BJ (cell line): Measurements from ENCODE around the gene ST6GALNAC6. TPM values are rescaled to one million over a fixed set of nuclear protein-coding genes. Genes with fewer than 3 reads are reported as not detected.
A peak's percentile ranks its signal among the peaks of the same experiment; 100 is the strongest.

Experiments
- CTCF ChIA-PET: fragments of 350-600 bp; formaldehyde crosslinking; extraction: SDS; loops from one replicate; lab custom pipeline; 2021; ENCODE audit warnings: antibody characterized with exemption, inconsistent platforms; lab: Yijun Ruan, JAX
- POLR2A ChIA-PET: fragments of 300-600 bp; sonication (Branson Sonifier 250); formaldehyde crosslinking; extraction: SDS; loops from one replicate; lab custom pipeline; 2021; ENCODE audit warnings: antibody characterized with exemption; lab: Charles Lee
- DNase-seq: peaks from one replicate; pipeline ENCODE4 v3.0.0-alpha.2; 2011; ENCODE audit warnings: low read depth
- H3K27me3 ChIP-seq: 2 replicates; pipeline ENCODE4 v1.6.0; 2011; ENCODE audit warnings: low read length; ENCODE audit not compliant: control insufficient read depth, insufficient read depth
- H3K36me3 ChIP-seq: 2 replicates; pipeline ENCODE4 v1.5.1; 2011; ENCODE audit warnings: low read length; ENCODE audit not compliant: control insufficient read depth, insufficient read depth
- H3K4me3 ChIP-seq: 2 replicates; pipeline ENCODE4 v1.5.1; 2011; ENCODE audit warnings: low read depth, mild to moderate bottlenecking, control low read depth, low read length
- polyA plus RNA-seq: library from polyadenylated mRNA; depleted of rRNA; stranded (reverse); fragments of >200 nt; gene quantifications from 2 replicates; pipeline ENCODE4 v1.2.3, GENCODE V29; 2011
- TF ChIP-seq, protein P1 (sequence below): IDR thresholded peaks from 2 replicates; pipeline ENCODE4 v1.5.1; 2011; ENCODE audit warnings: low read depth, mild to moderate bottlenecking, control low read depth, inconsistent platforms, low read length, moderate library complexity; ENCODE audit not compliant: insufficient read depth

ST6GALNAC6 gene
- polyA plus RNA-seq, 1 experiment, result 78.3 TPM

DNA sequence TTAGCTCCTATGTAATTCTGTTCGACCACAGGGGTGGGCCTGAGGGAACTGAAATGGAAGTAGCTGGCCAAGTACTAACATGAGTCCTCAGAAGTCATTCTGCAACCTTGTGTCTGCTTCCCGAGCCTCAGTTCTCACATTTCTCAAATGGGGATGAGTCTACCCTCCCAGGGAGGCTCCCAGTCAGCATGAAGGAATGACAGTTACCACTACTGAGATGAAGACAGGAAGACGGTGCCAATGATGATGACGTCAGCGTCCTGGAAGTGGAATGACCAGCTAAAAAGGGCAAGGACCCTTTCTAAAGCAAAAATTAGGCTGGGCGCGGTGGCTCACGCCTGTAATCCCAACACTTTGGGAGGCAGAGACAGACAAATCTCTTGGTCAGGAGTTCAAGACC is 24.4 kb upstream of the ST6GALNAC6 start:
- CTCF ChIA-PET, result interaction anchor here (0.6 to 5.7 kb wide), 11 partner anchors 12 to 386 kb away, joined by 3 to 70 read pairs (median 3); partner anchors contain the start of genes CDK9 and TOR2A
- TF ChIP-seq, protein P1, sequence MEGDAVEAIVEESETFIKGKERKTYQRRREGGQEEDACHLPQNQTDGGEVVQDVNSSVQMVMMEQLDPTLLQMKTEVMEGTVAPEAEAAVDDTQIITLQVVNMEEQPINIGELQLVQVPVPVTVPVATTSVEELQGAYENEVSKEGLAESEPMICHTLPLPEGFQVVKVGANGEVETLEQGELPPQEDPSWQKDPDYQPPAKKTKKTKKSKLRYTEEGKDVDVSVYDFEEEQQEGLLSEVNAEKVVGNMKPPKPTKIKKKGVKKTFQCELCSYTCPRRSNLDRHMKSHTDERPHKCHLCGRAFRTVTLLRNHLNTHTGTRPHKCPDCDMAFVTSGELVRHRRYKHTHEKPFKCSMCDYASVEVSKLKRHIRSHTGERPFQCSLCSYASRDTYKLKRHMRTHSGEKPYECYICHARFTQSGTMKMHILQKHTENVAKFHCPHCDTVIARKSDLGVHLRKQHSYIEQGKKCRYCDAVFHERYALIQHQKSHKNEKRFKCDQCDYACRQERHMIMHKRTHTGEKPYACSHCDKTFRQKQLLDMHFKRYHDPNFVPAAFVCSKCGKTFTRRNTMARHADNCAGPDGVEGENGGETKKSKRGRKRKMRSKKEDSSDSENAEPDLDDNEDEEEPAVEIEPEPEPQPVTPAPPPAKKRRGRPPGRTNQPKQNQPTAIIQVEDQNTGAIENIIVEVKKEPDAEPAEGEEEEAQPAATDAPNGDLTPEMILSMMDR, result no peak

DNA sequence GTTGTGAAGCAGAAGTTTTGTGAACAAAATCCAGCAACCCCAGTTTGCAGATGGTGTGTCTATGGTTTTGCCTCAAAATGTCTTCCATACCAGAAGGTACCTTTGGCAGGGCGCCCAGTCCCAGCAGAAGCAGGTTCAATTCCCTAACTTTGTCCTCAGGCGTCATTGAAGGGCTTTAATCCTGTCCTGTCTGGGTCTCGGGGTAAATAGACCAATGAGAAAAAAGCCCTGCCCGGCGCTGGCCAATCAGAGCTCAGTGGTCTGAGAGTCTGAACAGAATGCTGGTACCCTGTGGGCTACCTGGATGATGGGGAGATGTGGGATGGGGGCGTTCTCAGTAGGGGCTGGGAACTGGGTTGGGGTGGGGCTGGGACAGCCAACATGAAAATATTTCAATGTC is 23.6 kb upstream of the ST6GALNAC6 start:
- ChIA-PET CTCF (interaction anchor here (0.8 to 5.7 kb wide), 12 partner anchors 11 to 333 kb away, joined by 3 to 70 read pairs (median 4); partner anchors contain the start of gene TOR2A), POLR2A (no interaction called here)
- no peak for DNase-seq
- TF ChIP-seq, protein P1, result no peak
- Histone ChIP-seq H3K36me3 (no peaks in the 10 kb centered on the region), H3K27me3 (no peaks in the 10 kb centered on the region), H3K4me3 (no peak overlapping the region)

More for the DNA sequence above, 24.4 kb upstream of the ST6GALNAC6 start:
- peak; percentile 86 for DNase-seq
- POLR2A ChIA-PET, result no interaction called here
- H3K4me3 ChIP-seq, result no peak overlapping the region
- H3K27me3 ChIP-seq, result no peaks in the 10 kb centered on the region
- no peaks in the 10 kb centered on the region for H3K36me3 ChIP-seq

DNA sequence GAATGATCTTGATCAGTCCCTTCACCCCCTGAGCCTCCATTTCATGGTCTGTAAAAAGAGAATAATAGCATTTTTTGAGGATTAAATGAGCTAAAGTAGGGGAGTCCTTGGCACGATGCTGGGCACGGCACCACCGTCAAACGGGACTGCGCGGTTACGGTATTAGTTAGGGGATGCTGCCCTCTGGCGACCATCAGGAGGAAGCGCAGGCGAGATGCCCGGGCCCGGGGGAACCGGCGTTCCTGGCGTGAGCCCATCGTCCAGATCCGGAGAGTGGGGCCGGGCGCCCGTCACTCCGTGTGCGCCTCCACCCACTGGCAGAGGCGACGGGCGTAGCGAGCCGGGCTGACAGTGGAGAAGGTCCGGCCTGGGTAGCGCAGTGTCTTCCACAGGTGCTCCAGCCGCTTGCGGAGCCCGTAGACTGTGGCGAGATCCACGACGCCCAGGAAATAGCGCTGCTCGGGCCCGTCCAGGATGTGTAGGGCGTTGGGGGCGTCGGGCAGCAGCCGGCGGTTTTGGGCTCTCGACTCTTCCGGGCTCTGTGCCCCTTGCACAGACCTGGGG is 22.2 kb upstream of the ST6GALNAC6 start:
- H3K36me3 ChIP-seq, result no peaks in the 10 kb centered on the region
- POLR2A ChIA-PET, result no interaction called here
- CTCF ChIA-PET, result interaction anchor here (0.6 to 5.7 kb wide), 37 partner anchors 9 to 721 kb away, joined by 3 to 70 read pairs (median 4); partner anchors contain the start of genes CDK9, ENG, PIP5KL1 and TOR2A
- DNase-seq, result no peak
- H3K4me3 ChIP-seq, result peak overlapping the region; percentile 9; the same call in 1 of the 2 replicates
- no peaks in the 10 kb centered on the region for H3K27me3 ChIP-seq
- TF ChIP-seq, protein P1, result peak; percentile 93

DNA sequence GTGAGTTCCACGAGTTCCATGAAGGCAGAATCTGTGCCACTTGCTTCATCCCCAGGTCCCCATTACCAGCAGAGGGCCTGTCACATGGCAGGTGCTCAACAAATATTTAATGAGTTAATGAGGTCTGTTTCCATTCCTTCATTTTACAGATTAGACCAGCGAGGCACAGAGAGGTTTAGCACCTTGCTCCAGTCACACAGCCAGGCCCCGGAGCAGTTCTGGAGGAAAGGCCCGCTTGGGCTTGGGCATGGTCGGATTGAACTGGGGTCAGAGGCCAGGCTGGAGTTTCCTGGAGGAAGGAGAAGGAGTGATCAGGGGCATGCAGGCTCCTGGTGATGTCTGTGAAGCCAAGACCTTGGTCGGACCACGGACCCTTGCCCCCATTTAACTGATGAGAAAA is 21.4 kb upstream of the ST6GALNAC6 start:
- Histone ChIP-seq H3K27me3 (no peaks in the 10 kb centered on the region), H3K36me3 (no peaks in the 10 kb centered on the region), H3K4me3 (no peak overlapping the region)
- TF ChIP-seq, protein P1, result no peak
- DNase-seq, result no peak
- ChIA-PET POLR2A (no interaction called here), CTCF (interaction anchor here (0.6 to 5.7 kb wide), 34 partner anchors 10 to 720 kb away, joined by 3 to 70 read pairs (median 4); partner anchors contain the start of genes CDK9, ENG, PIP5KL1 and TOR2A)

DNA sequence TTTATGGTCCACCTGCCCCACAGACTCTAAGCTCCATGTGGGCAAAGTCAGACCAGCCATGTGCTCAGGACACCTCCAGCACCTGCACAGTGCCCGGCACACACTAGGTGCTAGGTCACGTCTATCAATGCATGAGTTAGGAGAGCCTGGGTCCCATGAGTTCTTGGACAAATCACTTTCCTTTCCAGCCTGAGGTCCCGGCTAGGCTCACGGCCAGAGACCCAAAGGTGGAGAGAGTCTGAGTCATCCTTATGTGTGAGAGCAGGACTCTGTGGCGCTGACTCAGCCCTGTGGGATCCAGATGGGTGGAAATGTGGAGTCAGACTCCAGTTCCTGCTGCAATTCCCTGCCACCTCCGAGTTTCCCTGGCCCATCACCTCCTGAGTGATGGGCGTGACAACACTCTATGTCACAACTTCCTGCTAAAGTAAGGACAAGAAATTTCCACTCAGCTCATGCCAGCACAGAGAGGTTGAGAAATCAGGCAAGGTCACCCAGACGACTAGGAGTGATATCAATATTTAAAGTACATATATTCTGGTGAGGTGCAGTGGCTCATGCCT is 19.9 kb upstream of the ST6GALNAC6 start:
- POLR2A ChIA-PET, result interaction anchor here (0.6 to 0.8 kb wide), 2 partner anchors 66 to 150 kb away, joined by 3 read pairs; no protein-coding TSS in a partner anchor

More for the DNA sequence above, 19.9 kb upstream of the ST6GALNAC6 start:
- TF ChIP-seq, protein P1, result no peak
- Histone ChIP-seq H3K27me3 (no peaks in the 10 kb centered on the region), H3K4me3 (no peak overlapping the region), H3K36me3 (no peaks in the 10 kb centered on the region; the same call in 1 of the 2 replicates)
- CTCF ChIA-PET, result interaction anchor here (0.9 to 5.7 kb wide), 12 partner anchors 9 to 330 kb away, joined by 3 to 70 read pairs (median 4); partner anchors contain the start of gene TOR2A
- DNase-seq, result peak; percentile 98
